ENCODE data around the gene DDI2.

- TF ChIP-seq, protein P1, sequence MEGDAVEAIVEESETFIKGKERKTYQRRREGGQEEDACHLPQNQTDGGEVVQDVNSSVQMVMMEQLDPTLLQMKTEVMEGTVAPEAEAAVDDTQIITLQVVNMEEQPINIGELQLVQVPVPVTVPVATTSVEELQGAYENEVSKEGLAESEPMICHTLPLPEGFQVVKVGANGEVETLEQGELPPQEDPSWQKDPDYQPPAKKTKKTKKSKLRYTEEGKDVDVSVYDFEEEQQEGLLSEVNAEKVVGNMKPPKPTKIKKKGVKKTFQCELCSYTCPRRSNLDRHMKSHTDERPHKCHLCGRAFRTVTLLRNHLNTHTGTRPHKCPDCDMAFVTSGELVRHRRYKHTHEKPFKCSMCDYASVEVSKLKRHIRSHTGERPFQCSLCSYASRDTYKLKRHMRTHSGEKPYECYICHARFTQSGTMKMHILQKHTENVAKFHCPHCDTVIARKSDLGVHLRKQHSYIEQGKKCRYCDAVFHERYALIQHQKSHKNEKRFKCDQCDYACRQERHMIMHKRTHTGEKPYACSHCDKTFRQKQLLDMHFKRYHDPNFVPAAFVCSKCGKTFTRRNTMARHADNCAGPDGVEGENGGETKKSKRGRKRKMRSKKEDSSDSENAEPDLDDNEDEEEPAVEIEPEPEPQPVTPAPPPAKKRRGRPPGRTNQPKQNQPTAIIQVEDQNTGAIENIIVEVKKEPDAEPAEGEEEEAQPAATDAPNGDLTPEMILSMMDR (IDR thresholded peaks at IDR 0.05), result no peak
- TF ChIP-seq POLR2A (IDR thresholded peaks at IDR 0.05), result no peak
These were observed 10.2 kb downstream of the DDI2 start for GRCh38 chr1:15627343-15627988.
